ENCODE results near the gene ACOT12.

Gene ACOT12

GRCh38 chr5:81402192-81402930 lies 8.4 kb upstream of the ACOT12 start:
- in situ Hi-C loops (cut with MboI; ENCODE audit: low pct_unique_long_range_greater_than_20kb, low sequenced_read_pairs, unreplicated experiment): no loop called here
- DNase-seq (ENCODE audit: low spot score): no peak
- TF ChIP-seq CTCF (IDR thresholded peaks at IDR 0.05; ENCODE audit: extremely low read depth, insufficient read depth, missing control alignments): no peak

GRCh38 chr5:81401266-81401665 lies 7.3 kb upstream of the ACOT12 start:
- TF ChIP-seq CTCF (IDR thresholded peaks at IDR 0.05; ENCODE audit: extremely low read depth, insufficient read depth, missing control alignments): no peak
- in situ Hi-C loops (cut with MboI; ENCODE audit: low pct_unique_long_range_greater_than_20kb, low sequenced_read_pairs, unreplicated experiment): no loop called here
- DNase-seq (ENCODE audit: low spot score): no peak

GRCh38 chr5:81400375-81400774 lies 6.4 kb upstream of the ACOT12 start:
- no peak for TF ChIP-seq CTCF (IDR thresholded peaks at IDR 0.05; ENCODE audit: extremely low read depth, insufficient read depth, missing control alignments)
- in situ Hi-C loops (cut with MboI; ENCODE audit: low pct_unique_long_range_greater_than_20kb, low sequenced_read_pairs, unreplicated experiment): no loop called here
- no peak for DNase-seq (ENCODE audit: low spot score)

GRCh38 chr5:81398741-81399140 lies 4.8 kb upstream of the ACOT12 start:
- in situ Hi-C loops (cut with MboI; ENCODE audit: low pct_unique_long_range_greater_than_20kb, low sequenced_read_pairs, unreplicated experiment): no loop called here
- no peak for TF ChIP-seq CTCF (IDR thresholded peaks at IDR 0.05; ENCODE audit: extremely low read depth, insufficient read depth, missing control alignments)
- DNase-seq (ENCODE audit: low spot score): no peak

- no peak for TF ChIP-seq CTCF (IDR thresholded peaks at IDR 0.05; ENCODE audit: extremely low read depth, insufficient read depth, missing control alignments)
- no peak for DNase-seq (ENCODE audit: low spot score)
- in situ Hi-C loops (cut with MboI; ENCODE audit: low pct_unique_long_range_greater_than_20kb, low sequenced_read_pairs, unreplicated experiment): no loop called here
Observed at GRCh38 chr5:81397176-81397575, 3.2 kb upstream of the ACOT12 start.

GRCh38 chr5:81395262-81395661 lies 1.3 kb upstream of the ACOT12 start:
- in situ Hi-C loops (cut with MboI; ENCODE audit: low pct_unique_long_range_greater_than_20kb, low sequenced_read_pairs, unreplicated experiment): no loop called here
- no peak for DNase-seq (ENCODE audit: low spot score)
- TF ChIP-seq CTCF (IDR thresholded peaks at IDR 0.05; ENCODE audit: extremely low read depth, insufficient read depth, missing control alignments): no peak

All from GM13977 (cell line).